GM10248 (cell line): ENCODE data around the gene CRIP1.

Source experiments
- CTCF ChIA-PET: fragments of 300-600 bp; sonication (Branson Sonifier 250); formaldehyde crosslinking; extraction: SDS; loops from one replicate; lab custom pipeline; 2021; ENCODE audit warnings: antibody characterized with exemption; lab: Yijun Ruan, JAX
- POLR2A ChIA-PET: fragments of 350-650 bp; sonication (Branson Sonifier 250); formaldehyde crosslinking; extraction: SDS; loops from one replicate; lab custom pipeline; 2020; ENCODE audit warnings: antibody characterized with exemption; lab: Yijun Ruan, JAX
- DNase-seq: peaks from one replicate; pipeline ENCODE4 v3.0.0; 2012; ENCODE audit errors: extremely low spot score
- TF ChIP-seq, protein P1 (sequence below): IDR thresholded peaks from 2 replicates; pipeline ENCODE4 v1.5.1; 2012; ENCODE audit warnings: mild to moderate bottlenecking, low read depth; ENCODE audit errors: extremely low read depth, missing control alignments, control extremely low read depth

CRIP1 gene

GRCh38 chr14:105468621-105469241, 18.0 kb upstream of the CRIP1 start:
- ChIA-PET CTCF (interaction anchor here (1.1 to 4.9 kb wide), 4 partner anchors 12 to 21 kb away, joined by 3 to 35 read pairs (median 12); no protein-coding TSS in a partner anchor), POLR2A (no interaction called here)
- DNase-seq, result no peak
- TF ChIP-seq, protein P1, sequence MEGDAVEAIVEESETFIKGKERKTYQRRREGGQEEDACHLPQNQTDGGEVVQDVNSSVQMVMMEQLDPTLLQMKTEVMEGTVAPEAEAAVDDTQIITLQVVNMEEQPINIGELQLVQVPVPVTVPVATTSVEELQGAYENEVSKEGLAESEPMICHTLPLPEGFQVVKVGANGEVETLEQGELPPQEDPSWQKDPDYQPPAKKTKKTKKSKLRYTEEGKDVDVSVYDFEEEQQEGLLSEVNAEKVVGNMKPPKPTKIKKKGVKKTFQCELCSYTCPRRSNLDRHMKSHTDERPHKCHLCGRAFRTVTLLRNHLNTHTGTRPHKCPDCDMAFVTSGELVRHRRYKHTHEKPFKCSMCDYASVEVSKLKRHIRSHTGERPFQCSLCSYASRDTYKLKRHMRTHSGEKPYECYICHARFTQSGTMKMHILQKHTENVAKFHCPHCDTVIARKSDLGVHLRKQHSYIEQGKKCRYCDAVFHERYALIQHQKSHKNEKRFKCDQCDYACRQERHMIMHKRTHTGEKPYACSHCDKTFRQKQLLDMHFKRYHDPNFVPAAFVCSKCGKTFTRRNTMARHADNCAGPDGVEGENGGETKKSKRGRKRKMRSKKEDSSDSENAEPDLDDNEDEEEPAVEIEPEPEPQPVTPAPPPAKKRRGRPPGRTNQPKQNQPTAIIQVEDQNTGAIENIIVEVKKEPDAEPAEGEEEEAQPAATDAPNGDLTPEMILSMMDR, result no peak

DNA sequence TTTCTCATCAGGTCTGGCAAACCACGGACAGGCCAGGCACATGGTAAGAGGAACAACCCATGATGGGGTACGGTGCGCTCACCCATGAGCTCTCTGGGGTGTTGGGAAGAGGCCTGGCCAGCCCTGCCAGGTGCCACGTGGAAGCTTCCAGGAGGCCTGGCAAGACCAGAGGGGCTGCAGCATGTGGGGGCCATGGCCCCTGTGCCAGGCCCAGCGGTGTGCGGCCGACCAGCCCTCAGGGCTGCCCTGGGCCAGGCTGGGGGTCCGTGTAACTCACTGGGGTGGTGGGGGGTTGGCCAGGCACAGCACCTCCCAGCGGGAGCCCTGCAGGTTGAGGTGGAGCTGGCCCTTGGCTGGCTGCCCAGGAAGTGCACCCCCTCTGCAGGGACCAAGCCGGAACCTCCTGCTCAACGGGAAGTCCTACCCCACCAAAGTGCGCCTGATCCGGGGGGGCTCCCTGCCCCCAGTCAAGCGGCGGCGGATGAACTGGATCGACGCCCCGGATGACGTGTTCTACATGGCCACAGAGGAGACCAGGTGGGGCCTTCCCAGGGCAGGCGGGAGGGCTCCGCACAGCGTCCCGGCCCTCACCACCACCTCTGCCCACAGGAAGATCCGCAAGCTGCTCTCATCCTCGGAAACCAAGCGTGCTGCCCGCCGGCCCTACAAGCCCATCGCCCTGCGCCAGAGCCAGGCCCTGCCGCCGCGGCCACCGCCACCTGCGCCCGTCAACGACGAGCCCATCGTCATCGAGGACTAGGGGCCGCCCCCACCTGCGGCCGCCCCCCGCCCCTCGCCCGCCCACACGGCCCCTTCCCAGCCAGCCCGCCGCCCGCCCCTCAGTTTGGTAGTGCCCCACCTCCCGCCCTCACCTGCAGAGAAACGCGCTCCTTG, 17.0 kb upstream of the CRIP1 start:
- ChIA-PET POLR2A (no interaction called here), CTCF (interaction anchor here (0.9 to 4.9 kb wide), 4 partner anchors 12 to 22 kb away, joined by 3 to 35 read pairs (median 4); partner anchors contain the start of gene CRIP1)
- TF ChIP-seq, protein P1, result no peak
- DNase-seq, result no peak

- ChIA-PET CTCF (interaction anchor here (0.9 to 4.9 kb wide), 6 partner anchors 11 to 946 kb away, joined by 3 to 35 read pairs (median 5); partner anchors contain the start of gene CRIP1), POLR2A (no interaction called here)
- TF ChIP-seq, protein P1, result no peak
- no peak for DNase-seq
Observed at GRCh38 chr14:105470350-105471296, 16.1 kb upstream of the CRIP1 start.

- TF ChIP-seq, protein P1, result no peak
- no peak for DNase-seq
- ChIA-PET POLR2A (no interaction called here), CTCF (interaction anchor here (1.2 to 4.9 kb wide), 5 partner anchors 10 to 946 kb away, joined by 4 to 35 read pairs (median 5); partner anchors contain the start of gene CRIP1)
Observed at GRCh38 chr14:105471297-105471821, 15.3 kb upstream of the CRIP1 start.

DNA sequence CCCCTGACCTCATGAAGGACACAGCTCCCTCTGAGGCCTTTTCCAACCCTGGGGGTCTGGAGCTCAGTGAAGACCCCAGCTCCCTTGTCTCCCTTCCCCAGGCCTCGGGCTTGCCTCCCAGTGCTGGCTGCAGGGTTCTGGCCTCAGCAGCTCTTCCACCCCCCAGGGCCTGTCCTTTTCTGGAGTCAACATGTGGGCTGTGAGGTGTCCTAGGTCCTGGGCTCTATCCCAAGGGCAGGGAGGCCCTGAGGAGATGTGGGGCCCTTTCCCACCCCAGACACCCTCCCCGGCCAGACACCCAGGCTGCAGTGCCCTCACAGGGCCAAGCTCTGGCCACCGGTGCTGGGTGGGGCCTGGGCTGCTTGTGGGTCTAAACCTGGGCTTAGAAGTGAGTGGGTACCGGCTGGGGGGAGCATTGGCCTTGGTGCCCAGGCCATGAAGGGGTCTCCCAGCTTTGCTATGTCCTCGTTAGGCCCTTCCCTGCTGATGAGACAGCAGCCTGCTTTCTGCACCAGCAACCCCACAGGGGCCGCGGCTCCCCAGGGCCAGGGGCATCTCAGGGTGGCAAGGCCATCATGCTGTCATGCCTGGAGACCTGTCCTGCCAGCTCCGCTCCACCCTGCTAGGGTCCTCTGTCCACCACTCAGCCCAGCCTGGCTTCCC, 14.7 kb upstream of the CRIP1 start:
- TF ChIP-seq, protein P1, result no peak
- ChIA-PET POLR2A (no interaction called here), CTCF (interaction anchor here (1.2 to 4.9 kb wide), 5 partner anchors 10 to 945 kb away, joined by 4 to 35 read pairs (median 5); partner anchors contain the start of gene CRIP1)
- DNase-seq, result no peak
